HG03064 (cell line): ENCODE data around the gene TDRD9.
"Not testable (repeated sequence)": the region's sequence is repeated elsewhere in the genome, so short reads cannot be mapped to it uniquely, and the experiment has no call there.

Source experiments
- ATAC-seq: cut with Tn5 transposase; IDR thresholded peaks from one replicate; pipeline ENCODE4 v1.9.1; 2021; ENCODE audit warnings: low read depth; ENCODE audit not compliant: unreplicated experiment

TDRD9 gene, protein sequence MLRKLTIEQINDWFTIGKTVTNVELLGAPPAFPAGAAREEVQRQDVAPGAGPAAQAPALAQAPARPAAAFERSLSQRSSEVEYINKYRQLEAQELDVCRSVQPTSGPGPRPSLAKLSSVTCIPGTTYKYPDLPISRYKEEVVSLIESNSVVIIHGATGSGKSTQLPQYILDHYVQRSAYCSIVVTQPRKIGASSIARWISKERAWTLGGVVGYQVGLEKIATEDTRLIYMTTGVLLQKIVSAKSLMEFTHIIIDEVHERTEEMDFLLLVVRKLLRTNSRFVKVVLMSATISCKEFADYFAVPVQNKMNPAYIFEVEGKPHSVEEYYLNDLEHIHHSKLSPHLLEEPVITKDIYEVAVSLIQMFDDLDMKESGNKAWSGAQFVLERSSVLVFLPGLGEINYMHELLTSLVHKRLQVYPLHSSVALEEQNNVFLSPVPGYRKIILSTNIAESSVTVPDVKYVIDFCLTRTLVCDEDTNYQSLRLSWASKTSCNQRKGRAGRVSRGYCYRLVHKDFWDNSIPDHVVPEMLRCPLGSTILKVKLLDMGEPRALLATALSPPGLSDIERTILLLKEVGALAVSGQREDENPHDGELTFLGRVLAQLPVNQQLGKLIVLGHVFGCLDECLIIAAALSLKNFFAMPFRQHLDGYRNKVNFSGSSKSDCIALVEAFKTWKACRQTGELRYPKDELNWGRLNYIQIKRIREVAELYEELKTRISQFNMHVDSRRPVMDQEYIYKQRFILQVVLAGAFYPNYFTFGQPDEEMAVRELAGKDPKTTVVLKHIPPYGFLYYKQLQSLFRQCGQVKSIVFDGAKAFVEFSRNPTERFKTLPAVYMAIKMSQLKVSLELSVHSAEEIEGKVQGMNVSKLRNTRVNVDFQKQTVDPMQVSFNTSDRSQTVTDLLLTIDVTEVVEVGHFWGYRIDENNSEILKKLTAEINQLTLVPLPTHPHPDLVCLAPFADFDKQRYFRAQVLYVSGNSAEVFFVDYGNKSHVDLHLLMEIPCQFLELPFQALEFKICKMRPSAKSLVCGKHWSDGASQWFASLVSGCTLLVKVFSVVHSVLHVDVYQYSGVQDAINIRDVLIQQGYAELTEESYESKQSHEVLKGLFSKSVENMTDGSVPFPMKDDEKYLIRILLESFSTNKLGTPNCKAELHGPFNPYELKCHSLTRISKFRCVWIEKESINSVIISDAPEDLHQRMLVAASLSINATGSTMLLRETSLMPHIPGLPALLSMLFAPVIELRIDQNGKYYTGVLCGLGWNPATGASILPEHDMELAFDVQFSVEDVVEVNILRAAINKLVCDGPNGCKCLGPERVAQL (N-terminal part only)

DNA sequence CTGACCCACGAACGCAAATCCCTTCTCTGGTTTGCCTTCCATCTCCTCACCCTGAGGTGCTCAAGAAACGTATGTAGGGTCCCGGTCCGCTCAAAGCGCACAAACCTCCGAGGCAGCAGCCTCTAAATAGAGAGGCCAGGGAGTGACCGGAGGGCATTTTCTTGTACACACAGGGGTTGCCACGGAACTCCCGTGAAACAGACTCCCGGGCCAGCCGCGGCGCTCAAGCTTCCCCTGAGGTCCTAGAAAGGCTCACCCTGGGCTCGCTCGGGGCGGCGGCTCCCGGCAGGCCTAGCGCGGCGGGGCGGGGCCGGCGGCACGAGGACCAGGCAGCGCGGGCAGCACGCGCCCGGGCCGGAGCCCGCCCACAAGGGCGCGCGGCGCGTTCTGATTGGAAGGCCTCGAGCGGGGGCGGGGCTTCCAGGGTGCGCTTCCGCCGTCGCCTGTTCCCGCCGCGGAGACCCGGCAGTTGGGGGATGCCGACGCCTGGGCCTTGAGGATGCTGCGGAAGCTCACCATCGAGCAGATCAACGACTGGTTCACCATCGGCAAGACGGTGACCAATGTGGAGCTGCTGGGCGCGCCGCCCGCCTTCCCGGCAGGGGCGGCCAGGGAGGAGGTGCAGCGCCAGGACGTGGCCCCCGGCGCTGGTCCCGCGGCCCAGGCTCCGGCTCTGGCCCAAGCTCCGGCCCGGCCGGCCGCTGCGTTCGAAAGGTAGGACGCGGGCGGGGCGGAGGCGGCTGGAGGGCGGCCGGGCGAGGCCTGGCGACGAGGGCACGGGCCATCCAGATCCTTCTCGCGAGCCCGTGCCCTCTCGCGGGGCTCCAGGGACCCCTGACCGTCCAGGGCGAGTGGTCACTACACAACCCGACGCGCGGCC, at the start of gene TDRD9:
Gene TDRD9, plus strand, starts transcription at position 446 of the 880 bp plus-strand sequence. Its CDS starts 54 bp downstream, at position 500.
- no peak for ATAC-seq

- ATAC-seq = no peak
These were observed 49.1 kb upstream of the TDRD9 start for GRCh38 chr14:103879118-103879569.

DNA sequence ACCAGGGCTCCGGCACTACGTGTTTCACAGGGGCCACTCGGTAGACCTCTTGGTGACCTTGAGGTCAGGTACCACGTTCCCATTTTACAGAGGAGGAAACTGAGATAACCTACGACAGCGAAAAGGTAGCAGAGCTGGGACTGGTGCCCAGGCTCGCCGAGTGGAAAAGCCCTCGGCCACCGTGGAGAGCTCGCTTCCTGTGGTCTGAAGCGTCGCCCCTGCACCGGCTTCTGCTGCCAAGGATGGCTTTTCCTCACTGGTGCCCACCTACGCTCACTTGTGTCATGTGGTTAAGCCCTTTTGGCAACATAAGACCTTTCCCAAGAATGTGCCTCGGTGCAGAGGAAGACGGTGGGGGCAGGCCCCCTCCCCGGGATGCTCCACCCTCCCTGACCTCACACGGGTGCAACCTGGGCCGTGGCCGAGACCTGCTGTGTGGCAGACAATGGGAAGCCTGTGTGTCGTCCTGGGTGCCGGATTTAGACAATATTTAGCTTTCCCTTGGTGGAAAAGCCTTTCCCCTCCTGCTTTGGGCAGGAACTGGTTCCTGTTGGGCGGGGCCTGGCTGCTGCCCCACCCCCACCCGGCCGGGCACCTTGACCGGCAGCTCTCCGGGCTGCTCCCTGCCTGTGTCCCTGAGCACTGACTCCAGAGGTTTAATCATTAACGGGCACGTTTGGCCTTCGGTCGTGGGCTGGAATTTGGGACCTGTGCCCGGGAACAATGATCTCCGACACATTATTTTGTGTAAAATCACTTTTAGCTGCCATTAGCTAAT, 48.5 kb upstream of the TDRD9 start:
- no peak for ATAC-seq

DNA sequence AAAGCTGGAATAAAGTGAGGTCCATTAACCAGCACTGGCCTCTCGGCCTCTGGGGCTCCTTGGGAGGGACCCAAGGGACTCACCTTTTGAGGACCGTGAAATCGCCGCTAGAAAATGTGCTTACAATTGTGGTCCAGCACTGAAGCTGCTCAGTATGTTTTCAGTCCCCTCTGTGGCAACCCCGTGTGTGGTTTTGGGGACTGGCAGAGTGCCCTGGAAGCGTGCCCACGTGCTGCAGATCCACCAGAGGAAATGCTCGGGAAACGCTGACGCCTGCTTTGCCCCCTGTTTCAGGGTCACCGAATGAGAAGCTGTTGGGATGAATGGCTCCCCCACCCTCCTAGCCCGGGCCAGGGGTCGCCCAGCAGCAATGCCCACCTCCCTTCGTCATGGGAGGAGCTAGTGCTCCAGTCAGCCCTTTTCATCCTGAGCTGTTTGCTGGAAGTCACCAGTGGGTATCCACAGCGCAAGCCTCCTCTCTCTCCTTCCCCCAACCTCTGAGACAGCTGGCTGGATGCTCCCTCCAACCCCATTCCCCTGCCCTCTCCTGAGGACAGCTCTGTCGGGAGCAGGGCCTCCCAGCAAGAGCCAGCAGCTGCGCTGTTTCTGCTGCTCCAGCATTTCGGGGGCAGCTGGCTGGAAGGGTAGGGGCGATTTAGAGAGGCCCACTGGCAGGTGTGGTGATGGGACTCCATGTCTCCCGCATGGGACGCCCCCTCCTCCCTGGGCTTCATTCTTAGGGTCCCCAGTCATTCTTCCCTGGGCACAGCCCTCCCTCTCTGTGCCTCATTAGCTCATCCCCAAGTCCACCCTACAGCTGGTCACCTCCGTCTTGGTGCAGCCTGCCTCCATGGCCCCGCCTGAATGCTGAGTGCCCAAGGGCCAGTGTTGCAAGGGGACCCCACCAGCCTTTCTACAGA, 47.6 kb upstream of the TDRD9 start:
- no peak for ATAC-seq

- ATAC-seq = no peak
These were observed 46.7 kb upstream of the TDRD9 start for GRCh38 chr14:103881268-103882201.

GRCh38 chr14:103882503-103883262, 45.6 kb upstream of the TDRD9 start:
- ATAC-seq = no peak

DNA sequence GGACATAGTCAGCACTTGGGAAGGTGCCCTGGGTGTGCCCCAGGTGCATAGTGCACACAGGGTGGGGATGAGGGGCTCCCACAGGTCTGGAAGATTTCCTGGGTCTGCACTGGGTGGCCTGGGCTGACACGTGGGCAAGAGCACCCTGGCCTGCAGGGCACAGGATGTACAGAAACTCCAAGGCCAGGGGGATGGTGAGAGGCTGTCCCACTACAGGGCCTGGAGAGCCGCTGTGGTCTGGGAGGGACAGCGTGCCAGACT, 45.1 kb upstream of the TDRD9 start:
- ATAC-seq = no peak

DNA sequence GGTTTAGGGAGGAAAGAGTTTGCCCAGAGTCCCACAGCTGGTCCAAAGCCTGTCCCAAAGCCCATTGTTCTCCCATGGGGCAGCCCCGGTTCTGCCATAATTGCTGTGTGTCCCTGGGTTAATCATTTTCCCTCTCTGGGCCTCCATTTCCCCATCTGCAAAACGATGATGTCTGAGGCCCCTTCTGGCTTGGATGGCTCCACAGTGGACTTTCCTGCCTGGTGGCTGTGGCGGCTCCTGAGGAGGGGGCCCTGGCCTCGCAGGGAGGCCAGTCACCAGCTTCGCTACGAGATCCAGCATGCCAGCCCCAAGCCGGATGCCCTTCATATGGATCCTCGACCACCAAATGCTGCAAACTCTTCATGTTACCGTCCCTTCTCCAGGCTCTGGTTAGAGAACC, 43.4 kb upstream of the TDRD9 start:
- ATAC-seq = no peak

GRCh38 chr14:103885509-103885932, 42.7 kb upstream of the TDRD9 start:
- ATAC-seq = no peak

DNA sequence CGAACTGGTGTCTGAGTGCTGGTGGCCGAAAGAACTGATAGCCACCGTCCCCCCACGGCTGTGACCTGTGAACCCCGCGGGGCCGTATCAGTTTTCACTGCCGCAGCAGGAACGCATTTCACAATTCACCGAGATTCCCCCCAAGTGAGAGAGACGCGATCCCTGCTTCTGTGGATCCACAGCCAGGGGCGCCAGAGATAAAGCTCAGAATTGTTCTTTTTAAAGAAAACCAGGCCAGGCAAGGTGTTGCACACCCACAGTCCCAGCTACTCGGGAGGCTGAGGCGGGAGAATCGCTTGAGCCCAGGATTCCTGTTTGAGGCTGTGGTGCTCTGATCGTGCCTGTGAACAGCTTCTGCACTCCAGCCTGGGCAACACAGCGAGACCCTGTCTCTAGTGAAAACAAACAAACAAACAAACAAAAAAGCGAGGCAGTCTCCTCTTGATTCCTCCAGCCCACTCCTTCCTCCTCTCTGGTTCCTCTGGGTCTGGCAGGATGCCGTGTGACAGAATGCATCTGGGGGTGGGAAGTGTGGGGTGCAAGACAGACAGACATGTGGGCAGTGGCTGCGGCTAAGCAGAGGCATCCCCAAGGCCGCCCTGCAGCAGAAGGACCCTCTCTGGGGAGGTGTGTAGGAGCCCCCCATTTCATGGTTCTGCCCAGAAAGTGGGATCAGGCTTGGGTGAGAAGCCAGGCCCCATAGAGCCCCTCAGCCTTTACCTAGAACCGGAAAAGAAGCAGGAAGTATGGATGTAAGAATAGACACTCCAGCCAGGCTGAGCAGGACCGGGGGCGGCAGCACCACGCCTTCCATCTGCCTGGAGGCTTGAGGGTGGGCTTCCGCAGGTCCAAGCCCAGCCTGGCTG, 41.7 kb upstream of the TDRD9 start:
- no peak for ATAC-seq

- ATAC-seq = no peak
These were observed 41.1 kb upstream of the TDRD9 start for GRCh38 chr14:103887170-103887501.

DNA sequence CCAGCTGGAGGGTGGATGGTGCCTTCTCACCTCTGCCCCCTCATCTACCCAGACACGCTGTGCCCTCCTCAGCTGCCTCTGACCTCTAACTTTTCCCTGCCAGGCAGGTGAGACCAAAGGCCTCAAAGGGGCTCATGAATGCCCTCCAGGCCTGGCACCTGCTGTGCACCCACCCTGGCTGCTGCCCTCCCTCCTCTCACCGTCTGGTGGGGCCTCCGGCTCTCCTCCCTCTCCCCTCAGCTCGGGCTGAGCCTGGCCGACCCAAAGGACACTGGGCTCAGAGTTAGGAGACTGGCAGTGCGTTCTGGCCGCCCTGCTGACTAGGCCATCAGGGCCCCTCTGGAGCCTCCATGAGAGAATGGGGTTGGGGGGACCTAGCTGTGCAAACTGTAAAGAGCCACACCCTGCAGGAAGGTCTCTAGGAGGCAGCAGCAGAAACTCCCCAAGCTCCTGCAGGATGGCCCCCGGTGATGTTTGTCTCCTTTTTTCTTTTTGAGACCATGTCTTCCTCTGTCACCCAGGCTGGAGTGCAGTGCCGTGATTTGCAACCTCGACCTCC, 40.6 kb upstream of the TDRD9 start:
- no peak for ATAC-seq

DNA sequence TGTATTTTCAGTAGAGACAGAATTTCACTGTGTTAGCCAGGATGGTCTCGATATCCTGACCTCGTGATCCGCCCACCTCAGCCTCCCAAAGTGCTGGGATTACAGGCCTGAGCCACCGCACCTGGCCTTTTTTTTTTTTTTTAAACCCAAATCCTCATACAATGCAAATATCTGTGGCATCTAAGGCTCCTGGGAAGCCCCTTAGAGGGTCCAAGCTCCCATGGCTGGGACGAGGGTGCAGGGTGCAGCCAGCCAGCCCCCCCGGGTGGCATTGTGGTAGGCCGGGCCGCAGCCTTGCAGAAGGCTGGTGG, 39.3 kb upstream of the TDRD9 start:
- not testable (repeated sequence) for ATAC-seq

- ATAC-seq = no peak
These were observed 38.8 kb upstream of the TDRD9 start for GRCh38 chr14:103889313-103890051.

- no peak for ATAC-seq
These were observed 38.2 kb upstream of the TDRD9 start for GRCh38 chr14:103890052-103890371.
